GM12865 (cell line): ENCODE data around the gene POLL.
"Not testable (repeated sequence)": the region's sequence is repeated elsewhere in the genome, so short reads cannot be mapped to it uniquely, and the experiment has no call there.

Experiments used
- DNase-seq: peaks from one replicate; pipeline ENCODE4 v3.0.0; 2010; ENCODE audit warnings: low read depth
- H3K4me3 ChIP-seq: 2 replicates; pipeline ENCODE4 v1.5.1; 2011; ENCODE audit warnings: mild to moderate bottlenecking, low read depth, low read length, control low read depth
- CTCF ChIP-seq: IDR thresholded peaks from 2 replicates; pipeline ENCODE4 v1.5.1; 2011; ENCODE audit warnings: low read length, control low read depth, low read depth, inconsistent platforms; ENCODE audit not compliant: insufficient read depth; ENCODE audit errors: missing control alignments

The POLL gene

DNA sequence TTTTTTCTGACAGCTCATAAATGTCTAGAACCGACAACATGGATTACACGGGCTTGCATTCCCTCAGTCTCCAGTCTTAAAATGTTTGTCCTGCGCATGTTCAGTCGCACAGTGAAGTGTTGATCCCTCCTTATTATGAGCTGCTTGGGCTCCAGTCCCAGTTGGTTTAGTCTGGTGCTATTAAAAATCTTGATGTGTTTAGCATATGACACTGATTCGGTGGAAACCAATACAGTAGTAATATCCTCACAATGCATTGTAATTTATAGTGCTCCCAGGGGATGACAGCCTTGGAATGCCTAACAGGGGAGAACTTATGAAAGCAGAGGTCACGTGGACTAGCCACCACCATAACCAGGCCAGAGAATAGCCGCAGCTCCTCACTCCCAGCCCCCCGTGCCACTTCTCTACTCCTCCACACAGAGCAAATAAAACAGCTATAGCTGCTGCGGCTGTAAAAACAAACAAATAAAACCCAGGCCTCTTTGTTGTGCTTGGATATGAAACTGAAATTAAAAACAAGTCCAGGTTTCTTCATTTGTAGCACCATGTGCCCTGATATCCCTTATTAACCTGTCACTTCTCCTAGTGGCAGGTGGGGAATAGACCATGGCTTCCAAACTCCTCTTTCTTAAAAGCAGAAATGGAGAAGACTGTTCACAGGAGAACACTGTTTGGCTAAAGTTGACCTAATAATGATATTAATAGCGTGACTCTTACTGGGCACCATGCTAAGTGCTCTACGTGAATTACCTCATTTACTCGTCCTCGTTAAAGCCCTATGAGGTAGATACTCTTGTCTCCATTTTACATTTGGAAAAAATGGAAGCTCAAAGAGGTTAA, 7.8 kb upstream of the POLL start:
- H3K4me3 ChIP-seq: no peak overlapping the region
- DNase-seq: no peak
- TF ChIP-seq CTCF: no peak

DNA sequence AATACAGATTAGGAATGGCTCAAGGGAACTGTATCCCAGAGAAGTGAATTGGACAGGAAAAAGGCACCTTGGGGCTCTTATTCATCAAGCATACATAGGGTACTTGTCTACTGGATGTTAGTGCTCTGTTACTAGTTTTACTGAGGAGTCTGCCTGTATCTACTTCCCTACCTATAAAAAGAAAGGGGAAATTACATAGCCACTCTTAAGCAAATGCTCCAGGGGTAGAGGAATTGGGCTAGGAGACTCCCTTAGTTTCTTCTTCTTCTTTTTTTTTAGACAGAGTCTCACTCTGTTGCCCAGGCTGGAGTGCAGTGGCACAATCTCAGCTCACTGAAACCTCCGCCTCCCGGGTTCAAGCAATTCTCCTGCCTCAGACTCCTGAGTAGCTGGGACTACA, 5.3 kb upstream of the POLL start:
- H3K4me3 ChIP-seq, DNase-seq: not testable (repeated sequence)

DNA sequence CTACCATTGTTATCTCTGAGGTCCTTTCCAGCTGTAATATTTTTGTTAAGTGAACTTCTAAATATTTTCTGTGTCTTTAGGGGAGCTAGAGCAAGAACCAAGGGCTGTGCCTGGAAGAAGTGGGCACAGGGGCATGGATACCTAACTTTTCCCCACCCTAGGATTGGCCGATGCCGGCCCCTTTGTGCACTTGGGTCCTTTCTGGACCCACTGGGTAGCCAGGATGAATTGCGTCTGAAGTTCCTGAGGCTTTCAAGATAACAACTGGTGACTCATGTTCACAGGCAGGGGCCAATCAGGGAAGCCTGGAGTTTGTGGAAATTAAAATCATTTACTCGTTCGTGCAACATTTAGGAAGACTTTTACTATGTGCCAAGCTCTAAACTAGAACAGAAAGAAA, 822 bp upstream of the POLL start:
- no peak for DNase-seq
- peak overlapping the region; percentile 90 for H3K4me3 ChIP-seq
- no peak for TF ChIP-seq CTCF

DNA sequence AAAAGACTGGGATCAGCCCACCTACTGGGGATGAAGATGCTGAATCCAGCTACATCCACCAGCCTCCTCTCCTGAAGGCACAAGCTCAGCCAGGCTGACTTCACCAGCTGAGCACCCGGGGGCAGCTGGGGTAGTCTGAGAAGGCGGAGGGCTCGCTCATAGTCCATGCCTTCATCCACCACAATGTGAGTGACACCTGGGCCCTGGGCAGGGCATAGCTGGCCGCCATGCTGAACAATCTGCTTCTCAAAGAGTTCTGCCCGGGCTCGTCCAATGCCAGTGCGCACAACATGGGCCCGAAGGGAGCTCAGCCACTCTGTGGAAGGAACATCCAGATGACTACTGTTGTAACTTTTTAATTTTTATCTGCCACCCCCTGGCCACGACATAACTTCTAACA, 2.2 kb downstream of the POLL start:
- DNase-seq: no peak
- no peak for TF ChIP-seq CTCF
- H3K4me3 ChIP-seq: no peak overlapping the region

GRCh38 chr10:101580486-101581399, 7.3 kb downstream of the POLL start:
- TF ChIP-seq CTCF: no peak
- H3K4me3 ChIP-seq: no peak overlapping the region
- no peak for DNase-seq

DNA sequence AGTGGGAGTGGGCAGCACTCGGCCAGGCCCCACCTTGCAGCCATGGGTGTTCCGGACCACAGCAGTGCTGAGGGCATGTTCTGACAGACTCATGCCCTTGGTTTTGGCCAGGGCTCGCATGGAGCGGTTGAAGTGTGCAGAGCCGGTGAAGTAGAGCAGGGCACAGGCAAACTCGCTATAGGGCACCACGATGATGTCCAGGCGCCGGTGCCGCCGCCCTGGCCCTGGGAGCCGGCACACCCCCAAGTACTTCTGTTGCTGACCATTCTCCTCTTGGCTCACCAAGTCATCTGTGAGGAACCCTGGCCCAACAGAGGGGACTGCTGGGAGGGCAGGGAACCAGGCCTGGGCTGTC, 8.6 kb downstream of the POLL start:
- TF ChIP-seq CTCF: no peak
- DNase-seq: no peak
- no peak overlapping the region for H3K4me3 ChIP-seq

DNA sequence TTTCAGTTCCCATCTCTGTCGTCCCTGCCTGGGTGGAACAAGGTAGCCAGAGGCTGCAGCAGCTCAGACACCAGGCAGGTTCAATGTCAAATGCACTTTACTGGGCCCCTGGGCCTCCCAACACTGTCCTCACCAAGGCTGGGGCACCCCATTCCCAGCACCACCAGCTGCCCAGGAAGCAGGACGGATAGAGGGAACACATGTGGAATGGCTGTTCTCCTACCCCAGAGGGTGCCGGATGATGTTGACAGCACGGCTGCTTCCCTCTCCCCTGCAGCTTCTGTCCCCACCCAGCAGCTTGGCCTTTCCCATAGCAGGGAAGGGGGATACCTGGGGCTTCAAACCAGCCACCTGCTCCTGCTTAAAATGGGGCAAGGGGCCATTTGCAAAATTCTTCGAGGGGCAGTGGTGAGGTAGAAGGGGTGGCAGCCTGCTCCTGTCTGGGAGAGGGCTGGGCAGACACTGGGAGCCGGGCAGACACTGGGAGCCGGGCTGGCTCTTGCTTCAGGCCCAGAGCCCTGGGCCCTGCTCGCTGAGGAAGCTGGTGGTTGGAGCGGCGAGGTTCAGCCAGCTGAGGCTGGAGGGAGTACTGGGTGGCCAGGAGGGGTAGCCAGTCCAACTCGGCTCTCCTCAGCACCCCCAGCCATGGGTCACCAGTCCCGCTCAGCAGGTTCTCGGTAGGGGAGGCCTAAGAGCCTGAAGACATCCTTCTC, 9.1 kb downstream of the POLL start:
- DNase-seq: no peak
- TF ChIP-seq CTCF: no peak
- no peak overlapping the region for H3K4me3 ChIP-seq
